ENCODE results near the gene IDH1.

IDH1 gene

DNA sequence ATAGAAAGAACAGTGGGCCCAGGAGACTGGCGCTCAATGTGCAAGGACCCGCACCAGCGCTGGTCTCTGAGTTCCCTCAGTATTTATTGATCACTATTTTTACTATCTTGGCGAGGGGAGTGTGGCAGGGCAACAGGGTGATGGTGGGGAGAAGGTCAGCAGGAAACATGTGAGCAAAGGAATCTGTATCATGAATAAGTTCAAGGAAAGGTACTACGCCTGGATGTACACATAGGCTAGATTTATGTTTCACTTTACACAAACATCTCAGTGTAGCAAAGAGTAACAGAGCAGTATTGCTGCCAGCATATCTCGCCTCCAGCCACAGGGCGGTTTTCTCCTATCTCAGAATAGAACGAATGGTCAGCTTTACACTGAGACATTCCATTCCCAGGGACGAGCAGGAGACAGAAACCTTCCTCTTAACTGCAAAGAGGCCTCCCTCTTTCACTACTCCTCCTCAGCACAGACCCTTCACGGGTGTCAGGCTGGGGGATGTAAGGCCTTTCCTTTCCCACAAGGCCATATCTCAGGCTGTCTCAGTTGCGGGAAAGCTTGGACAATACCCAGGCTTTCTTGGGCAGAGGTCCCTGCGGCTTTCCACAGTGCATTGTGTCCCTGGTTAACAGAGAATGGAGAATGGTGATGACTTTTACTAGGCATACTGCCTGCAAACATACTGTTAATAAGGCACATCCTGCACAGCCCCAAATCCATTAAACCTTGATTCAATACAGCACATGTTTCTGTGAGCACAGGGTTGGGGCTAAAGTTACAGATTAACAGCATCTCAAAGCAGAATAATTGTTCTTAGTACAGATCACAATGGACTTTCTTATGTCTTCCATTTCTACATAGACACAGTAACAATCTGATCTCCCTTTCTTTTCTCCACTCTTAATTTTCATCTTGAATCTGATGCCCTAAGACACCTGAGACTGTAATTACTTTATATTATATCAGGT lies 2.3 kb upstream of the IDH1 start:
- peak; percentile 89 for DNase-seq (ENCODE audit: low read depth)

- no peak for DNase-seq (ENCODE audit: low read depth)
Measured at GRCh38 chr2:208256192-208256782, 1.4 kb upstream of the IDH1 start.

DNA sequence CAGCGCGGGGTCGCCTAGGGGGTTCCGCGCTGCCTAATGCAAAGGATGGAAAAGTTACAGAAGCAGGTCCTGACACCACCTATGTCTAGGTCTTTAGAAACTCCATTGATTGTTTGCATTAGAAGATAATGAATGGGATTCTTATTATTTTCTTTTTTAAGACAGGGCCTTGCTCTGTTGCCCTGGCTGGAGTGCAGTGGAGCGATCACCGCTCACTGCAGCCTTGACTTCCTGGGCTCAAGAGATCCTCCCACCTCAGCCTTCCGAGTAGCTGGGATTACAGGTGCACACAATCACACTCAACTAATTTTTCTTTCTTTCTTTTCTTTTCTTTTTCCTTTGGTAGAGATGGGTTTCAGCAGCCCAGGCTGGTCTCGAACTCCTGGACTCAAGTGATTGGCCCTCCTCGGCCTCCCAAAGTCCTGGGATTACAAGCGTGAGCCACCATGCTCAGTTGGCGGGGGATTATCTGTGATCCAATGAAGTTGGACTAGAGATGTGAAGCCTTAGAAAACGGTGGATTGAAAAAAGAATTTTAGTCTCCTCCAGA lies 761 bp upstream of the IDH1 start:
- DNase-seq (ENCODE audit: low read depth) = no peak

DNA sequence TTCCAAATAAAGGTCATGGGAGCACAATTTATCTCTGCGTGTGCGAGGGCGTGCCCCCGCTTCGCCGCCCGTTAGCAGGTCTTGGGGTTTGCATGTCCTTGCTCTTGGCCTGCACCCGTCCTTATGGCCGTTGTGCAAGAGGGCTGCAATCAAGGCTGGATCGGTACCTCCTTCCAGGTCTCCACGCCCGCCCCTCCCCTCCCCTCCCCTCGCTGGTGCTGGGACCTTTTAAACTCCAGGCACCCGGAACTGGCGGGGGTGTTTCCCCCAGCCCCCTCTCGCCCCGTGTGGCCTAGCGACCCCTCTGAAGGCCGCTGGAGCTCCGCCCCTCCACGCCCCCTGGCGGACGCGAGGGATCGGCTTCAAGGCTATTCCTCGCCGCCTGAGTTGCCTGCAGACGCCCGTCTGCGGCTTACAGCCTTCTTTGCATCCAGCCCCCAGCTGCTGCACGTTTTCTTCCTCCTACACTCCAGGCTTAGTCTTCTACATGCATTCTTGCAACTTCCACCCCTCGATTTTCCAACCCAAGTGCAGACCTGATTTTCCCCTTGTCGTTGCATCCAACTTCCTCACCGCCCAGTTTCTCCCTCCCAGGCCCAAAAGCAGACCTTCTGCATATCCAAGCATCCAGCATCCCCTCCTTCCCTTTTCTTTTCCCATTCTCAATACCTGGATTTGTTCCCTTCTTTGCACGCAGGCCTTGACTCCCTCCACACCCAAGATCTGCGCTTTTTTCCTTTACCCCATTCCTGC lies 577 bp downstream of the IDH1 start:
- DNase-seq (ENCODE audit: low read depth) = peak; percentile 70

- no peak for DNase-seq (ENCODE audit: low read depth)
Measured at GRCh38 chr2:208253600-208254117, 1.2 kb downstream of the IDH1 start.

DNA sequence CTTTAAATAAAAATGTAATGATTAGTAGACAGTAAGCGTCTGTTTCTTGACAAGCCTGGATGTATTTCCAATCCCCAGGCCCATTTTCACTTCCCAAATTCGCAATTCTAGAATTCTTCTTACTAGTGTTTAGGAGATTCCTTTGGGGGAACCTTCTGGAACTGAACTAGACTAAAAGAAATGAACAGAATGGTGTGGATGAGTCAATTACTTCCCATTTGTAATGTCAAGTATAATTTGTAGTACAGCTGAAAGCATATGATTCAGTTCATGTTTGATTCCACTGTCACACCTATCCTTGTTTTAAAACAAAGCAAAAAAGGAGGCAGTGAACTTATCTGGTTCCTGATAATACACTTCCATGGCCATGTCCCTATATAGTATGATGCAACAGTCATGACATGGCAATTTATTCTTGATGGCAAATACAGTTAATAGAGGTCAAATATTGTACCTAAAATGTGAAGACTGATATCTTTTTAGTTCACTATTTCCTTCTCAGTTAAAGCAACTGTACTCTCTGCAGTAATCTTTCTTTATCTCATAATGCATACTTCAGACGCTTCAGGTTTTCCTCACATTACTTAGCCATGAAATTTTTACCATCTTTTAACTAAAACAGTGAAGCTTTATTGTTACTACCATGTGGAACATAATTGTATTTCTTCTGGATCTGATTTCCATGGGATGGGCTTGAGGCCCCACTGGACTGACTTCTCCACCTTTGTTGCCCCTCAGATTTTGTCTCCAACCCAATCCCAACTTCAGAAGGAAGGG lies 2.0 kb downstream of the IDH1 start:
- DNase-seq (ENCODE audit: low read depth) = no peak

DNA sequence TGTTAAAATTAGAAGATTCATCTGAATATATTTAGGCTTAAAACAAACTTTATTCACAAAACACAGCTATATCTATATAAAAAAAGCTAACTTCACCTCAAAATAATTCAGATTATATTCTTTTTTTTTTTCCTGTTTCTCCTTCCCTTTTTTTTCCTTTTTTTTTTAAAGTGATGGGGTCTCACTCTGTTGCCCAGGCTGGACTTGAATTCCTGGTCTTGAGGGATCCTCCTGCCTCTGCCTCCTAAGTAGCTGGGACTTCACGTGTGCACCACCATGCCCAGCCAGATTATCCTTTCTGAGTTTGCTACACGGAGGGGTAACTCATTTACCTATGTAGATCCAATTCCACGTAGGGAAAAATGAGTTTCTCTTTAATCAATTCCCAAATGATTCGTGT lies 3.8 kb downstream of the IDH1 start:
- no peak for DNase-seq (ENCODE audit: low read depth)

- peak; percentile 49 for DNase-seq (ENCODE audit: low read depth)
Measured at GRCh38 chr2:208250388-208250787, 4.5 kb downstream of the IDH1 start.

GRCh38 chr2:208249296-208249695 lies 5.6 kb downstream of the IDH1 start:
- peak; percentile 69 for DNase-seq (ENCODE audit: low read depth)

GRCh38 chr2:208248601-208249000 lies 6.3 kb downstream of the IDH1 start:
- no peak for DNase-seq (ENCODE audit: low read depth)

- DNase-seq (ENCODE audit: low read depth) = no peak
Measured at GRCh38 chr2:208245746-208246145, 9.1 kb downstream of the IDH1 start.

DNA sequence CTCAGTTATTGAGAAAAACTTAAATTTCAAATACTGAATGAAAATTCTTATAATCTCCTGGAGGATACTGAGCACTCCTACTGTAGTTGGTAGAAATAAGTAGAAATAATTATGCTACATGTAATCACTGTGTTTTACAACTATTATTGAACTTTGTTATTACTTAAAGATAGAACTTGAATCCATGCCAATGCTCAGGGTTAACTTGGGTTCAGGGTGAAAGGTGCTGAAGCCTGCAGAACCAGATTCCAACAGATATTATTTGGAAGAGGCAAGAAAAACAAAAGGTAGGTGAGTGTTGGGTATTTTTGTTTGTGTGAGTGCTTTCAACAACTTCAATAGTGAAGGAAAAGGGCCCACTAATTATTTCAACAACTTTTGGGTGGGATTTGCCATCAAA lies 10.4 kb downstream of the IDH1 start:
- no peak for DNase-seq (ENCODE audit: low read depth)

GRCh38 chr2:208240619-208241209 lies 14.2 kb downstream of the IDH1 start:
- DNase-seq (ENCODE audit: low read depth) = no peak

DNA sequence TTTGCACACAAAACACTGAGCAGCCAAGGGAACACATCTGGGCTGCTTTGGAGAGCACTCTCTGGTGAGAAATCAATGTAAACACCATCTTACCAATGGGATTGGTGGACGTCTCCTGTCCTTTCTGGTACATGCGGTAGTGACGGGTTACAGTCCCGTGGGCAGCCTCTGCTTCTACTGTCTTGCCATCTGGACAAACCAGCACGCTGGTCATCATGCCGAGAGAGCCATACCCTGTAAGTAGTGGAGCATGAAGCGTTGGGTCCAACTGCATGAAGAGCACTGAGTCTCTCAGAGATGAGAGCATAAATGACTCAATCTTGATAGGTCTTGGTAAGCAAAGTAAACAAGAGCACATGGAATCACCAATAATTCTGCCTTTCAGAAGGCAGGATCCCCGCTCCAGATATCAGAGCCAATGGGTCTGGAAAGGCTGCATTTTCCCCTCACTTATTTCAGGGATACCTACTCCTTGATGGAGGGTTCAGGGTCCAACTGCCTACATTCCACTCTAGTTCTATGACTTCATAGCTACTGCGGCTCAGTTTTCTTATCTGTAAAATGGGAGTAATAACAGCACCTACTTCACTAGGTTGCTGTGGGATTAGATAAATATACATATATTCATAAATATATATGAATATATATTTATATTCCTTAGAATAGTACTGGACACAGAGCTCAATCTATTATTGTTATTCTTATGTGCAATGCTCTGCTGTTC lies 14.9 kb downstream of the IDH1 start:
- no peak for DNase-seq (ENCODE audit: low read depth)

- no peak for DNase-seq (ENCODE audit: low read depth)
Measured at GRCh38 chr2:208235860-208236259, 19.0 kb downstream of the IDH1 start.

- DNase-seq (ENCODE audit: low read depth) = no peak
Measured at GRCh38 chr2:208234786-208235185, 20.1 kb downstream of the IDH1 start.

- DNase-seq (ENCODE audit: low read depth) = no peak
Measured at GRCh38 chr2:208228476-208228875, 26.4 kb downstream of the IDH1 start.

DNA sequence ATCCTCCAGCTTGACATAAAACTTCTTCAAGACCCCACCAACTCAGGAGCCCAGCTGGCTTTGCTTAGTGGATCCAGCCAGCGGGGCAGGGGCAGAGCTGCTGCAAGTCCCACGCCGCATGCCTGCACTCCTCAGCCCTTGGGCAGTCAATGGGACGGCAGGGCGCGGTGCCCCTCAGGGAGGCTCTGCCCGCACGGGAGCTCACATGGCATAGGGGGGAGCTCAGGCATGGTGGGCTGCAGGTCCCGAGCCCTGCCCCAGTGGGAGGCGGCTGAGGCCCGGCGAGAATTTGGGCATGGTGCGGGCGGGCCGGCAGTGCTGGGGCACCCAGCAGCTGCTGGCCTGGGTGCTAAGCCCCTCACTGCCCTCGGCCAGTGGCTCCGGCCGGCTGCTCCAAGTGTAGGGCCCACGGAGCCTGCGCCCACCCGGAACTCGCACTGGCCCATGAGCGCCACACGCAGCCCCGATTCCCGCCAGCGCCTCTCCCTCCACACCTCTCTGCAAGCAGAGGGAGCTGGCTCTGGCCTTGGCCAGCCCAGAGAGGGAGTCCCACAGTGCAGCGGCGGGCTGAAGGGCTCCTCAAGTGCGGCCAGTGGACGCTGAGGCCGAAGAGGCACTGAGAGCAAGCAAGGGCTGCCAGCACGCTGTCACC lies 27.2 kb downstream of the IDH1 start:
- DNase-seq (ENCODE audit: low read depth) = no peak

- DNase-seq (ENCODE audit: low read depth) = no peak
Measured at GRCh38 chr2:208224802-208225201, 30.1 kb downstream of the IDH1 start.

DNA sequence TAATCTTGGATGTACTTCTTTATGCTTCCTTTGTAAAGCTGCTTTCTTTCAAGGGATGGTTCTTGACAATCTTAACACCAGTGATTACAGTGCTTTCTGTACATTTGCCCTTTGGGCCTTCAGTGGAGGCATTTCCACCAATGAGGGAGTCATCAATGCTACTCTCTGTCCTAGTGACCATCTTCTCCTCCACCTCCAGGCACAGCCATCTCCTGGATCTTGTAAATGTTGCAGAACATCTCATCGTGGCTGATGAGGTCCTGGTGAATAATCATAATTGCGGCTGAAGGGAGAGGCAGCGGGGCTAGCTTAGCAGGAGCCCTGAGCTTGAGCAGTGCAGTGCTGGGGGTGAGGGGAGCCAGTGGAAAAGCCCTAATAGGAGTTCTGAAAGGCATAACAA lies 32.5 kb downstream of the IDH1 start:
- peak; percentile 90 for DNase-seq (ENCODE audit: low read depth)
